Measurements from ENCODE around the gene NHERF1. TPM values are rescaled to one million over a fixed set of nuclear protein-coding genes. Genes with fewer than 3 reads are reported as not detected.

The NHERF1 gene
- total RNA-seq, result 100 to 1,000 TPM; 105 to 218 (median 161) TPM
- long read RNA-seq, transcript SLC9A3R1-201 (6 exons, 1,969 nt), result major isoform, 12 of 20 reads
- long read RNA-seq, partial matches to known transcripts, result 0 of 20 reads
- long read RNA-seq, other reads (novel, unspliced or antisense), result 6 of 20 reads

DNA sequence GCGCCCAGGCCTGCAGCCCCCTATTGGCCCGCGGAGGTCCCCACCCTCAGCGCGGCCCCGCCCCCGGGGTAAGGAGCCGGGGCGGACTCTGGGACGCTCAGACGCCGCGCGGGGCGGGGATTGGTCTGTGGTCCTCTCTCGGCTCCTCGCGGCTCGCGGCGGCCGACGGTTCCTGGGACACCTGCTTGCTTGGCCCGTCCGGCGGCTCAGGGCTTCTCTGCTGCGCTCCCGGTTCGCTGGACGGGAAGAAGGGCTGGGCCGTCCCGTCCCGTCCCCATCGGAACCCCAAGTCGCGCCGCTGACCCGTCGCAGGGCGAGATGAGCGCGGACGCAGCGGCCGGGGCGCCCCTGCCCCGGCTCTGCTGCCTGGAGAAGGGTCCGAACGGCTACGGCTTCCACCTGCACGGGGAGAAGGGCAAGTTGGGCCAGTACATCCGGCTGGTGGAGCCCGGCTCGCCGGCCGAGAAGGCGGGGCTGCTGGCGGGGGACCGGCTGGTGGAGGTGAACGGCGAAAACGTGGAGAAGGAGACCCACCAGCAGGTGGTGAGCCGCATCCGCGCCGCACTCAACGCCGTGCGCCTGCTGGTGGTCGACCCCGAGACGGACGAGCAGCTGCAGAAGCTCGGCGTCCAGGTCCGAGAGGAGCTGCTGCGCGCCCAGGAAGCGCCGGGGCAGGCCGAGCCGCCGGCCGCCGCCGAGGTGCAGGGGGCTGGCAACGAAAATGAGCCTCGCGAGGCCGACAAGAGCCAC, at the start of gene NHERF1:
Gene NHERF1, plus strand, starts transcription at position 100 of the 750 bp plus-strand sequence. Its CDS starts 219 bp downstream, at position 319.
- DNase-seq, result peak; percentile 97
- H3K27me3 ChIP-seq, result no peaks in the 10 kb centered on the region
- ATAC-seq, result peak; percentile 63 to 85 (median 71)
- intact Hi-C loops (cut with DNase I), result loop anchor here in 1 of 2 donors (10.0 kb wide), 1 partner anchor 116 kb away; no protein-coding TSS in a partner anchor
- WGBS (ENCODE audit: insufficient coverage, low coverage, low lambda C conversion rate, missing lambda C conversion rate), result no CpG with 5 or more reads among the region's 90 CpGs
- TF ChIP-seq POLR2A (IDR thresholded peaks at IDR 0.05) (peak; percentile 99), CTCF (IDR thresholded peaks at IDR 0.05) (peak in 1 of 4 donors; percentile 17)
- peak within 1 kb of the TSS; percentile 72 to 84 (median 80) for H3K27ac ChIP-seq
- peaks cover 0 to 45% (median 20%) of the 10 kb centered on the region in 4 donors for H3K4me1 ChIP-seq
- peak within 1 kb of the TSS; percentile 98 to 100 (median 99) for H3K4me3 ChIP-seq
- no peaks in the 10 kb centered on the region for H3K36me3 ChIP-seq
- no peaks in the 10 kb centered on the region for H3K9me3 ChIP-seq

- no peak for ATAC-seq
Observed at GRCh38 chr17:74699236-74699635, 49.2 kb upstream of the NHERF1 start.

DNA sequence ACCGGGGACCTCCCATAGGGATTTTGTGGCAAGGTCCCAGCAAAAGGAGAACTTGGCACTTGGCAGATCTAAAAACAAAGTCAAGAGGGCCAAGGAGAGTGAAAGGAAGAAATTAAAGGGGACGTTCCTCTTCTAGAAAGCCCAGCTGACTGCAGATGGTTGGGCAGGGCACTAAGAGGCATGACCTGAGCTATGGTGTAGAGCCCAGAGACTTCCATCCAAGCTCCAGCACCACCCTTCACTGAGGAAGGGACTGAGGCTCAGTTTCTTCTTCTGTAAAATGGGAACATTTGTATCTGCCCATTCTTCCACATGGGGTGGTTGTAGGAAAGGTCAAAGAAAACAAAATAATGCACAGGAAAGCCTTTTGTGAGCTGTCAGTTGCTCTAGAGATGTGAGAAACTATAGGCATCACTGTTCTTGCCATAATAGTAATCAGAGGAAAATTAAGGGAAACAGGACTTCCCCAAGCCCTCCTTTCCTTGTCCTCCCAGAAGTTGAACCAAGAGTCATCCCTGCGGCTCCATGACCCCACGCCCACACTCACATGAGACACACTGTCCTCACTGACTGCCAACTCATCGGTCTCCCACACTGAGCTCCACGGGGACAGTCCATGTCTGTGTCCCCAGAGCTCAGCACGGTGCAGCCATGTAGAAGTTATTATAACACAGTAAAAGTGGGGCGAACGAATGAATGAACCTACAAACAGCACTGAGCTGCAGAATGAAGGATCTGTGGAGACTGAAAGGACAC, 46.1 kb upstream of the NHERF1 start:
- intact Hi-C loops (cut with DNase I), result no loop called here
- ATAC-seq (peak in 2 of 4 donors; percentile 28 to 40), DNase-seq (no peak)
- H3K36me3 ChIP-seq, result no peaks in the 10 kb centered on the region
- TF ChIP-seq CTCF (IDR thresholded peaks at IDR 0.05) (no peak), POLR2A (IDR thresholded peaks at IDR 0.05) (no peak)
- no peaks in the 10 kb centered on the region for H3K27me3 ChIP-seq
- H3K27ac ChIP-seq, result no peak overlapping the region
- no peaks in the 10 kb centered on the region for H3K9me3 ChIP-seq
- 56% methylated on average over 7 of the region's 9 CpGs for WGBS (ENCODE audit: insufficient coverage, low coverage, low lambda C conversion rate, missing lambda C conversion rate)
- H3K4me1 ChIP-seq, result no peaks in the 10 kb centered on the region
- no peak overlapping the region for H3K4me3 ChIP-seq

More at GRCh38 chr17:74699236-74699635, 49.2 kb upstream of the NHERF1 start:
- H3K27me3 ChIP-seq, result no peaks in the 10 kb centered on the region
- intact Hi-C loops (cut with DNase I), result no loop called here
- 33% methylated on average over 4 of the region's 9 CpGs for WGBS (ENCODE audit: insufficient coverage, low coverage, low lambda C conversion rate, missing lambda C conversion rate)
- H3K4me1 ChIP-seq, result no peaks in the 10 kb centered on the region
- no peak overlapping the region for H3K4me3 ChIP-seq
- TF ChIP-seq POLR2A (IDR thresholded peaks at IDR 0.05), result no peak
- no peak for TF ChIP-seq CTCF (IDR thresholded peaks at IDR 0.05)
- no peaks in the 10 kb centered on the region for H3K36me3 ChIP-seq
- no peak for DNase-seq
- no peaks in the 10 kb centered on the region for H3K9me3 ChIP-seq
- no peak overlapping the region for H3K27ac ChIP-seq

GRCh38 chr17:74703311-74703710, 45.1 kb upstream of the NHERF1 start:
- Histone ChIP-seq H3K36me3 (no peaks in the 10 kb centered on the region), H3K4me3 (no peak overlapping the region), H3K27me3 (no peaks in the 10 kb centered on the region), H3K4me1 (no peaks in the 10 kb centered on the region), H3K27ac (no peak overlapping the region), H3K9me3 (no peaks in the 10 kb centered on the region)
- intact Hi-C loops (cut with DNase I), result no loop called here
- no peak for ATAC-seq
- WGBS (ENCODE audit: insufficient coverage, low coverage, low lambda C conversion rate, missing lambda C conversion rate), result 33% methylated on average over 2 of the region's 2 CpGs
- no peak for DNase-seq
- TF ChIP-seq POLR2A (IDR thresholded peaks at IDR 0.05) (no peak), CTCF (IDR thresholded peaks at IDR 0.05) (no peak)

All from right lobe of liver (tissue), 6 donors.